ENCODE measurements around the gene HLA-A. TPM values are rescaled to one million over a fixed set of nuclear protein-coding genes. Genes with fewer than 3 reads are reported as not detected.

Gene HLA-A
- total RNA-seq, 1 experiment from 2014 or later: 251 TPM

DNA sequence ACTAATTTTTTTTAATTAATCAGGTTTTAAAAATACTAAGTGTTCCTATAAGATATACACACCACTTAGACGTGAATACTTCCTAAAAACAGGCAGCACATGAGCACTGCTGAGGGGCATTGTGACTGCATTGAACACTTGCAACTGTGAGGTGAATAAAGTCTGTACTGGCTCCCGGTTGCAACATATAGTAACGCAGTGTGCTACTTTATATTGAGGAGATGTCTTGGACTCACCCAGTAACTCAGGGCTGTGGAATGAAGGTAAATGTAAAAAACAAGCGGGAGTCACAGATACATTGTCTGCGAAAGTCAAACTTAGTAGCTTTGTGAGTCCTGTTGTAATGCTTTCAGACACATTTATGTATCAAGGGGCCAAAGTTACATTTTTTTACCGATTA, 17.0 kb upstream of the HLA-A start:
- ChIA-PET RAD21 (ENCODE audit: low non-redundant PET in 1 of 2, low total read pairs in 2 of 2, uncharacterized antibody in 2 of 2, unreplicated experiment in 2 of 2) (no interaction called here), CTCF (no interaction called here), POLR2A (no interaction called here)
- Histone ChIP-seq H3K9me3 (ENCODE audit: control insufficient read depth in 1 of 2, insufficient read depth in 1 of 2, low read depth in 1 of 2, low read length in 2 of 2) (no peaks in the 10 kb centered on the region), H3K79me2 (ENCODE audit: insufficient read depth, low read length) (no peaks in the 10 kb centered on the region), H3K27ac (ENCODE audit: low read depth, low read length) (no peak overlapping the region), H3K9me2 (ENCODE audit: insufficient read depth) (no peaks in the 10 kb centered on the region), H3K36me3 (ENCODE audit: control insufficient read depth in 1 of 2, insufficient read depth in 2 of 2, low read length in 2 of 2) (no peaks in the 10 kb centered on the region), H3K4me2 (ENCODE audit: low read length) (peak overlapping the region; percentile 40; the same call in 1 of the 2 replicates), H3K4me3 (replicated peaks in 1 of 2; ENCODE audit: low read depth in 1 of 2, low read length in 2 of 2) (no peak overlapping the region), H4K20me1 (ENCODE audit: insufficient read depth) (no peaks in the 10 kb centered on the region), H3K27me3 (ENCODE audit: insufficient read depth, low read length) (no peaks in the 10 kb centered on the region), H3K4me1 (ENCODE audit: control insufficient read depth in 1 of 2, insufficient read depth in 2 of 2, low read length in 2 of 2) (peaks cover 6 to 19% of the 10 kb centered on the region in 2 experiments), H3K9ac (ENCODE audit: low read length) (no peak overlapping the region), H2AFZ (ENCODE audit: low read depth, low read length, poor library complexity, severe bottlenecking) (no peak overlapping the region)
- TF ChIP-seq EGR1 (IDR thresholded peaks at IDR 0.05; ENCODE audit: low read depth) (no peak), POLR2A (IDR thresholded peaks at IDR 0.05; ENCODE audit: borderline replicate concordance, extremely low read depth, insufficient read depth, insufficient read length) (no peak), CEBPB (IDR thresholded peaks at IDR 0.05; ENCODE audit: low read depth) (no peak), REST (IDR thresholded peaks at IDR 0.05; ENCODE audit: low read depth) (no peak), TCF7L2 (IDR thresholded peaks at IDR 0.05; ENCODE audit: borderline replicate concordance, extremely low read depth, insufficient read depth, insufficient read length) (no peak), CTCF (IDR thresholded peaks at IDR 0.05 in 2 of 3, conservative IDR thresholded peaks at IDR 0.05 in 1 of 3; ENCODE audit: borderline replicate concordance in 1 of 3, insufficient read depth in 1 of 3, low read depth in 2 of 3, low read length in 2 of 3) (no peak), SP1 (IDR thresholded peaks at IDR 0.05; ENCODE audit: low read depth) (no peak), RAD21 (IDR thresholded peaks at IDR 0.05; ENCODE audit: low read depth) (no peak), EZH2phosphoT487 (IDR thresholded peaks at IDR 0.05; ENCODE audit: borderline replicate concordance) (no peak), ZBTB33 (IDR thresholded peaks at IDR 0.05; ENCODE audit: extremely low read depth, insufficient replicate concordance, low read length) (no peak), ELF1 (IDR thresholded peaks at IDR 0.05; ENCODE audit: borderline replicate concordance, low read depth) (no peak), JUND (IDR thresholded peaks at IDR 0.05) (no peak), EZH2 (IDR thresholded peaks at IDR 0.05) (no peak)
- no TSS peak for BruUV-seq (replicated peaks)
- ATAC-seq (no peak), DNase-seq (ENCODE audit: low read depth, low spot score) (no peak)
- intact Hi-C loops (cut with micrococcal nuclease): no loop called here

All from HCT116 (cell line).